NB4 (cell line): ENCODE results near the gene CDK10.
A peak's percentile ranks its signal among the peaks of the same experiment; 100 is the strongest.

Experiments used
- DNase-seq: peaks from one replicate; pipeline ENCODE4 v3.0.0; 2010; ENCODE audit warnings: low read depth
- H3K4me3 ChIP-seq: one replicate; pipeline ENCODE4 v1.5.1; 2011; ENCODE audit warnings: mild to moderate bottlenecking, low read depth, low read length, moderate library complexity
- MYC ChIP-seq: IDR thresholded peaks from 2 replicates; pipeline ENCODE4 v1.6.1; 2011; ENCODE audit warnings: low read depth, low read length
- POLR2A ChIP-seq: IDR thresholded peaks from 2 replicates; pipeline ENCODE4 v1.6.1; 2011; ENCODE audit warnings: mild to moderate bottlenecking; ENCODE audit not compliant: insufficient read length; ENCODE audit errors: extremely low read depth
- TF ChIP-seq, protein P1 (sequence below): IDR thresholded peaks from 2 replicates; pipeline ENCODE4 v1.6.1; 2011; ENCODE audit warnings: low read depth, low read length
- TF ChIP-seq, protein P2 (sequence below): IDR thresholded peaks from one replicate; pipeline ENCODE4 v1.5.1; 2012; ENCODE audit warnings: low read depth, low read length

The CDK10 gene

DNA sequence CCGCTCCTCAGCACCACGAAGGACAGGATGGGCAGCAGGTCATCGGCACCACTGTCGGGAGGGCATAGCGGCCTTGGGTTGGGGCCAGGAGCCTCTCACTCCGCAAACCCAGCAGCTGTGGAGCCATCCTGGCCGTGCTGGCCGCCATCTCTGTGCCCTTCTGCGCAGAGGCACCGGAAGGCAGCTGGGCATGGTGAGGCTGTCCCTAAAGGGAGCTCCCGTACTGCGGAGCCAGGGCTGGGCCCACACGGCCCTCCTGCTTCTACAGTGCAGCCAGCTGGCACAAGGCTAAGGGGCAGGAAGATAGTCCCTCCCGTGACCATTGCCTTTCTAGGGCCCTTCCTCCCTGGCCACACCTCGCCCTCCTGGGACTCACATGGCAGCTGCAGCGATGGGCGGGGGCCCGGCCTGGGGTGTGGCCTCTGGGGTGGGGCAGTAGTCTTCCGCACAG is 22.0 kb downstream of the CDK10 start:
- DNase-seq = no peak
- H3K4me3 ChIP-seq = no peak overlapping the region
- TF ChIP-seq, protein P1, sequence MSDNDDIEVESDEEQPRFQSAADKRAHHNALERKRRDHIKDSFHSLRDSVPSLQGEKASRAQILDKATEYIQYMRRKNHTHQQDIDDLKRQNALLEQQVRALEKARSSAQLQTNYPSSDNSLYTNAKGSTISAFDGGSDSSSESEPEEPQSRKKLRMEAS = no peak
- TF ChIP-seq, protein P2, sequence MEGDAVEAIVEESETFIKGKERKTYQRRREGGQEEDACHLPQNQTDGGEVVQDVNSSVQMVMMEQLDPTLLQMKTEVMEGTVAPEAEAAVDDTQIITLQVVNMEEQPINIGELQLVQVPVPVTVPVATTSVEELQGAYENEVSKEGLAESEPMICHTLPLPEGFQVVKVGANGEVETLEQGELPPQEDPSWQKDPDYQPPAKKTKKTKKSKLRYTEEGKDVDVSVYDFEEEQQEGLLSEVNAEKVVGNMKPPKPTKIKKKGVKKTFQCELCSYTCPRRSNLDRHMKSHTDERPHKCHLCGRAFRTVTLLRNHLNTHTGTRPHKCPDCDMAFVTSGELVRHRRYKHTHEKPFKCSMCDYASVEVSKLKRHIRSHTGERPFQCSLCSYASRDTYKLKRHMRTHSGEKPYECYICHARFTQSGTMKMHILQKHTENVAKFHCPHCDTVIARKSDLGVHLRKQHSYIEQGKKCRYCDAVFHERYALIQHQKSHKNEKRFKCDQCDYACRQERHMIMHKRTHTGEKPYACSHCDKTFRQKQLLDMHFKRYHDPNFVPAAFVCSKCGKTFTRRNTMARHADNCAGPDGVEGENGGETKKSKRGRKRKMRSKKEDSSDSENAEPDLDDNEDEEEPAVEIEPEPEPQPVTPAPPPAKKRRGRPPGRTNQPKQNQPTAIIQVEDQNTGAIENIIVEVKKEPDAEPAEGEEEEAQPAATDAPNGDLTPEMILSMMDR = no peak
- TF ChIP-seq MYC = no peak
- TF ChIP-seq POLR2A = no peak

DNA sequence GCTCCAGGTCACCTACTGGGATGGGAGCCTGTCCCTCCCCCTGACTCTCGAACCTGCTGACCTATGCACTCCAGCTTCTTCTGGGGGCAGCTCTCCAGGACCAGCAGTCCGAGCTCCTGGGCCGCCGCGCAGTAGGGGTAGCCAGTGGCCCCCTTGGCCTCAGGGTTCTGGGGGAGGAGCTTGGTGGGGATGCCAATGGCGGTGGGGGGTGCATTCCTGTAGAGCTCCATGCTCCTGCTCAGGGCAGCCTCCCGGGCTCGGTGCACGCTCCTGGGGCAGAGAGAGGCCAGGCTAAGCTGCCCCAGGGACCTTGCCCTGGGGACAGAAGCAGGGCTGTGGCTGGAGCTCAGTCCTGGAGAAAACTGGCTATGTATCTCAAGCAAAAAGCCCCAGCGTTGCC is 22.7 kb downstream of the CDK10 start:
- TF ChIP-seq MYC (no peak), POLR2A (no peak)
- TF ChIP-seq, protein P2 = no peak
- TF ChIP-seq, protein P1 = no peak
- no peak for DNase-seq
- no peak overlapping the region for H3K4me3 ChIP-seq

DNA sequence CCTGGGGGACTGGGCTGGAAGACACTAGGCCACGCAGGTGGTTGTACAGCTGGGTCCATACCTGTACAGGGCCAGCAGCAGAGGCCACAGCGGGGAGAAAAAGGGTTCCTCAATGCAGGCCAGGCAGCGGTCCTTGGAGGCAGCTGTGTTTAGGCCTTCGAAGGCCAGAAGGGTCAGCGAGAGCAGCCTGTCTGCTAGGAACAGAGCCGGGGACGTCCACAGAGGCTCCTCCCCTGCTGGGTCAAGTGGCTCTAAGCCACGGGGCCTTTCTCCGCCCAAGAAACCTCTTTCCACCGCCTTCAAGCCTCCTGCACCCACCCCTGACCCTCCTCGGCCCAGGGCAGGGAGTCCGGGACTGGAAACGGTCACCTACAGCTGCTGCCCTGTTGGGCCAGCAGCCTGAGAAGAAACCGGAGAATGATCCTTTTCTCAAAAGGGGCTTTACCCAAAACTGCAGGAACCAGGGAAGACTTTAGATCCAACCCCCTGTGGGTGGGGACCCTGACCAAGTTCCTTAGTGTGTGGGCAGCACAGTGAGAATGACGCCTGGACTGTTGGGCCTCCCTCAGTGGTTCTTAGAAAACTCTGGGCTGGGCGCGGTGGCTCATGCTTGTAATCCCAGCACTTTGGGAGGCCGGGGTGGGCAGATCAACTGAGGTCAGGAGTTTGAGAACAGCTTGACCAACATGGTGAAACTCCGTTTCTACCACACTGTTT is 23.4 kb downstream of the CDK10 start:
- DNase-seq = no peak
- H3K4me3 ChIP-seq = no peak overlapping the region
- TF ChIP-seq MYC = no peak
- no peak for TF ChIP-seq POLR2A
- TF ChIP-seq, protein P1 = no peak
- TF ChIP-seq, protein P2 = no peak

DNA sequence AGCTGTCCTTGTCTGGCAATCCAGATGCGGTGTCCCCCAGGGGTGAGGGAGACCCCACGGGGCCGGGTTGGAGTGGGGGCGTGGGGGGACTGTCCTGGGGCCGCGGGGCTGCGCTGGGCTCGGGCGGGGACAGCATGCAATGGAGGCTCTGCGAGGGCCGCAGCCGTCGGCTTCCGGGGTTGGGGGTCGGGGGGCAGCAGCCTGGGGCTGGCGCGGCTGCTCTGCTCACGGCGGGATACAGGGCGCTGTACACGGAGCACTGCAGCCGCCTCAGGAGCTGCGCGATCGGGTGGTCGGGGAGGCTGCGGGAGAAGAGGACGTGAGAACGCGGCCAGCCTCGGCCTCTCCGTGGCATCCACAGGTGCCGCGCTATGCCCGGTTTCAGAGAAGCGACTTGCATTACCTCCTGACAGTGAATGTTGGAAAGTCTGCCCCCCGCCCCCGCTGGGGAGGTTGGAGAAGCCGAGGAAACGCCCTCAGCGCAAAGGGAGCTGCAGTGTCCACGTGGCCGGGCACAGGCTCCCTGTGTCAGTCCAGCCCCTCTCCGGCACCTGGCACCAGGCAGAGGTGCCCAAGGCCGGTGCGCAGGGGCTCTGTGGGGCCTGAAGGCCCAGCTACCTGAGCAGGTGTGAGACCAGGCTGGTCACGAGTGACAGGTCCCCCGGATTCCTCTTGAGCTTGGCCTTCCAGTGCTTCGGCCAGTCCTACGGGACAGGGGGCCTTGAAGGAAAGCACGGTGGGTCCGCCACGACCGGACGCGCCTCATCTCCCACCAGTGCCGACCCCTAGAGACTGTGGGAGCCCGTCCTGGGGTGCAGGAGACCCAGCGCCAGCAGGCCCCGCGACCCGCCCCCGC is 24.4 kb downstream of the CDK10 start:
- H3K4me3 ChIP-seq = no peak overlapping the region
- TF ChIP-seq MYC (no peak), POLR2A (no peak)
- TF ChIP-seq, protein P2 = no peak
- TF ChIP-seq, protein P1 = no peak
- no peak for DNase-seq

DNA sequence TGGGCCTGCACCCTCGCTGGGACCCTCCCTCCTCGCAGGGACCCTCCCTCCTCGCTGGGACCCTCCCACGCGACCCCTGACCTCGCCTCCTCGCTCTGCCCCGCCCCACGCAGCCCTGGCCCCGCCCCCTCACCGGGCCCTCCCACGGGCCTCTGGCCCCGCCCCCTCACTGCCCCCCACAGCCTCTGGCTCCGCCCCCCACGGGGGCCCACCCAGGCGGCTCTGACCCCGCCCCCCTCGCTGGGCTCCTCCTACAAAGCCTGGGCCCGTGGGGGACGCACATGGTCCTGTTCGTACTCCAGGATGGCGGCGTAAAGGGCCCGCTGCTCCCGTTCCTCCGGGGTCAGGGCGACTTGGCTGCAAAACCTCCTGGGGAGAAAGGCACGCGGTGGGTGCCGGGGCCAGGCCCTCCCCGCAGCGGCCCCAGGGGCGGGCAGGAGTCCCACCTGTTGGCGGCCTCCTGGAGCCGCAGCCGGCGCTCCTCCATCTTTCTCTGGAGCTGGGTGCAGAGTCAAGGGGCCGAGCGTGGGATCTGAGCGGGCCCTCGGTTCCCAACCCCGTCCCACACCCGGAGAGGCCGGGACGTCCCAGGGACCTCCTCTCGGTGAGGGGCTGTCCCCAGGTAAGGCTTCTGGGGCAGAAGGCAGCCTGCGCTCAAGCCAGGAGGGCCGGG is 25.2 kb downstream of the CDK10 start:
- TF ChIP-seq POLR2A (peak; percentile 85), MYC (peak; percentile 96)
- TF ChIP-seq, protein P2 = no peak
- TF ChIP-seq, protein P1 = peak; percentile 95
- DNase-seq = peak; percentile 79
- peak overlapping the region; percentile 73 for H3K4me3 ChIP-seq
